ENCODE results near the gene ABHD2. TPM values are rescaled to one million over a fixed set of nuclear protein-coding genes. Genes with fewer than 3 reads are reported as not detected.

The ABHD2 gene
- total RNA-seq, 2 experiments from 2014 or later: 36.0 to 39.2 TPM

GRCh38 chr15:89121414-89121813 lies 33.2 kb downstream of the ABHD2 start:
- no peaks in the 10 kb centered on the region for H3K27me3 Mint-ChIP-seq
- H3K4me3 ChIP-seq (ENCODE audit: low read length): no peak overlapping the region
- POLR2A ChIA-PET: no interaction called here
- intact Hi-C loops (cut with DNase I, micrococcal nuclease): no loop called here
- no peak for TF ChIP-seq CTCF (IDR thresholded peaks at IDR 0.05)
- peaks cover 67% of the 10 kb centered on the region for H3K36me3 ChIP-seq (ENCODE audit: insufficient read depth, low read length)
- CTCF ChIA-PET: interaction anchor here (2.4 kb wide), 1 partner anchor 8 kb away, joined by 12 read pairs; no protein-coding TSS in a partner anchor
- H3K27ac Mint-ChIP-seq: no peak overlapping the region
- H3K9me3 Mint-ChIP-seq: no peaks in the 10 kb centered on the region
- DNase-seq: no peak
- no peaks in the 10 kb centered on the region for H3K4me1 ChIP-seq (ENCODE audit: insufficient read depth, low read length)
- H3K27me3 ChIP-seq (ENCODE audit: control insufficient read depth in 1 of 2, insufficient read depth in 2 of 2, low read length in 2 of 2): no peaks in the 10 kb centered on the region
- no peaks in the 10 kb centered on the region for H3K4me1 Mint-ChIP-seq (ENCODE audit: low read depth)
- H3K36me3 Mint-ChIP-seq (ENCODE audit: low read depth): peaks cover 84% of the 10 kb centered on the region
- no peak overlapping the region for H3K27ac ChIP-seq (ENCODE audit: low read depth in 1 of 2, low read length in 2 of 2)
- no peak overlapping the region for H3K4me3 Mint-ChIP-seq
- ATAC-seq (ENCODE audit: poor library complexity): no peak
- H3K9me3 ChIP-seq (ENCODE audit: control insufficient read depth in 1 of 2, insufficient read depth in 1 of 2, low read length in 2 of 2): no peaks in the 10 kb centered on the region

- ATAC-seq (ENCODE audit: poor library complexity) (no peak), DNase-seq (no peak)
- Mint-ChIP-seq H3K9me3 (no peaks in the 10 kb centered on the region), H3K4me1 (ENCODE audit: low read depth) (no peaks in the 10 kb centered on the region), H3K27me3 (no peaks in the 10 kb centered on the region), H3K36me3 (ENCODE audit: low read depth) (peaks cover 73% of the 10 kb centered on the region), H3K4me3 (no peak overlapping the region), H3K27ac (no peak overlapping the region)
- no peak for TF ChIP-seq CTCF (IDR thresholded peaks at IDR 0.05)
- H3K27me3 ChIP-seq (ENCODE audit: control insufficient read depth in 1 of 2, insufficient read depth in 2 of 2, low read length in 2 of 2): no peaks in the 10 kb centered on the region
- no peak overlapping the region for H3K27ac ChIP-seq (ENCODE audit: low read depth in 1 of 2, low read length in 2 of 2)
- no peaks in the 10 kb centered on the region for H3K9me3 ChIP-seq (ENCODE audit: control insufficient read depth in 1 of 2, insufficient read depth in 1 of 2, low read length in 2 of 2)
- no peak overlapping the region for H3K4me3 ChIP-seq (ENCODE audit: low read length)
- intact Hi-C loops (cut with DNase I, micrococcal nuclease): no loop called here
- ChIA-PET POLR2A (no interaction called here), CTCF (interaction anchor here (1.3 kb wide), 1 partner anchor 65 kb away, joined by 7 read pairs; no protein-coding TSS in a partner anchor)
- no peaks in the 10 kb centered on the region for H3K4me1 ChIP-seq (ENCODE audit: insufficient read depth, low read length)
- H3K36me3 ChIP-seq (ENCODE audit: insufficient read depth, low read length): peaks cover 62% of the 10 kb centered on the region
These were observed 34.4 kb downstream of the ABHD2 start for GRCh38 chr15:89122505-89123180.

GRCh38 chr15:89123181-89123525 lies 34.9 kb downstream of the ABHD2 start:
- TF ChIP-seq CTCF (IDR thresholded peaks at IDR 0.05): no peak
- intact Hi-C loops (cut with DNase I, micrococcal nuclease): no loop called here
- no peak overlapping the region for H3K4me3 ChIP-seq (ENCODE audit: low read length)
- ATAC-seq (ENCODE audit: poor library complexity) (no peak), DNase-seq (no peak)
- Mint-ChIP-seq H3K9me3 (no peaks in the 10 kb centered on the region), H3K27me3 (no peaks in the 10 kb centered on the region), H3K4me1 (ENCODE audit: low read depth) (no peaks in the 10 kb centered on the region), H3K4me3 (no peak overlapping the region), H3K36me3 (ENCODE audit: low read depth) (peaks cover 70% of the 10 kb centered on the region), H3K27ac (no peak overlapping the region)
- peaks cover 57% of the 10 kb centered on the region for H3K36me3 ChIP-seq (ENCODE audit: insufficient read depth, low read length)
- H3K4me1 ChIP-seq (ENCODE audit: insufficient read depth, low read length): no peaks in the 10 kb centered on the region
- ChIA-PET CTCF (interaction anchor here (1.3 kb wide), 1 partner anchor 66 kb away, joined by 7 read pairs; no protein-coding TSS in a partner anchor), POLR2A (no interaction called here)
- H3K27ac ChIP-seq (ENCODE audit: low read depth in 1 of 2, low read length in 2 of 2): no peak overlapping the region
- no peaks in the 10 kb centered on the region for H3K27me3 ChIP-seq (ENCODE audit: control insufficient read depth in 1 of 2, insufficient read depth in 2 of 2, low read length in 2 of 2)
- H3K9me3 ChIP-seq (ENCODE audit: control insufficient read depth in 1 of 2, insufficient read depth in 1 of 2, low read length in 2 of 2): no peaks in the 10 kb centered on the region

Data from CD4-positive, alpha-beta T cell (primary cell).